GM19238 (cell line): ENCODE data around the gene MPO.
A peak's percentile ranks its signal among the peaks of the same experiment; 100 is the strongest.

Source experiments
- DNase-seq: peaks from one replicate; pipeline ENCODE4 v3.0.0; 2011; ENCODE audit warnings: low spot score; ENCODE audit not compliant: insufficient read length

Gene MPO

GRCh38 chr17:58320163-58320558 is 39.4 kb upstream of the MPO start:
- no peak for DNase-seq

GRCh38 chr17:58319173-58320162 is 38.7 kb upstream of the MPO start:
- no peak for DNase-seq

- DNase-seq = no peak
Measured at GRCh38 chr17:58318627-58319172, 38.0 kb upstream of the MPO start.

- DNase-seq = no peak
Measured at GRCh38 chr17:58318065-58318481, 37.3 kb upstream of the MPO start.

GRCh38 chr17:58317421-58318064 is 36.8 kb upstream of the MPO start:
- DNase-seq = peak; percentile 81

- no peak for DNase-seq
Measured at GRCh38 chr17:58316260-58316960, 35.7 kb upstream of the MPO start.

GRCh38 chr17:58315750-58316149 is 35.0 kb upstream of the MPO start:
- DNase-seq = no peak

GRCh38 chr17:58315281-58315711 is 34.6 kb upstream of the MPO start:
- no peak for DNase-seq

- DNase-seq = no peak
Measured at GRCh38 chr17:58314706-58315015, 33.9 kb upstream of the MPO start.

GRCh38 chr17:58313815-58314705 is 33.3 kb upstream of the MPO start:
- no peak for DNase-seq

GRCh38 chr17:58312829-58313228 is 32.1 kb upstream of the MPO start:
- DNase-seq = no peak

GRCh38 chr17:58312021-58312630 is 31.4 kb upstream of the MPO start:
- no peak for DNase-seq

GRCh38 chr17:58311429-58311894 is 30.7 kb upstream of the MPO start:
- DNase-seq = no peak

- no peak for DNase-seq
Measured at GRCh38 chr17:58310511-58311428, 30.0 kb upstream of the MPO start.

GRCh38 chr17:58309918-58310259 is 29.2 kb upstream of the MPO start:
- no peak for DNase-seq

- DNase-seq = no peak
Measured at GRCh38 chr17:58308985-58309917, 28.5 kb upstream of the MPO start.

- DNase-seq = no peak
Measured at GRCh38 chr17:58308173-58308984, 27.6 kb upstream of the MPO start.
